Stimulated activated CD8-positive, alpha-beta memory T cell treated with anti-CD3 and anti-CD28 coated beads, Interleukin-7, amount 100 ng/mL, for 1 hour (primary cell): ENCODE results near the gene MMP23B.

Source experiments
- DNase-seq, 2 donors: peaks; one replicate each; pipeline ENCODE4 v3.0.0-alpha.2; 2020; ENCODE audit warnings: low read depth in 2 of 2

MMP23B gene

DNA sequence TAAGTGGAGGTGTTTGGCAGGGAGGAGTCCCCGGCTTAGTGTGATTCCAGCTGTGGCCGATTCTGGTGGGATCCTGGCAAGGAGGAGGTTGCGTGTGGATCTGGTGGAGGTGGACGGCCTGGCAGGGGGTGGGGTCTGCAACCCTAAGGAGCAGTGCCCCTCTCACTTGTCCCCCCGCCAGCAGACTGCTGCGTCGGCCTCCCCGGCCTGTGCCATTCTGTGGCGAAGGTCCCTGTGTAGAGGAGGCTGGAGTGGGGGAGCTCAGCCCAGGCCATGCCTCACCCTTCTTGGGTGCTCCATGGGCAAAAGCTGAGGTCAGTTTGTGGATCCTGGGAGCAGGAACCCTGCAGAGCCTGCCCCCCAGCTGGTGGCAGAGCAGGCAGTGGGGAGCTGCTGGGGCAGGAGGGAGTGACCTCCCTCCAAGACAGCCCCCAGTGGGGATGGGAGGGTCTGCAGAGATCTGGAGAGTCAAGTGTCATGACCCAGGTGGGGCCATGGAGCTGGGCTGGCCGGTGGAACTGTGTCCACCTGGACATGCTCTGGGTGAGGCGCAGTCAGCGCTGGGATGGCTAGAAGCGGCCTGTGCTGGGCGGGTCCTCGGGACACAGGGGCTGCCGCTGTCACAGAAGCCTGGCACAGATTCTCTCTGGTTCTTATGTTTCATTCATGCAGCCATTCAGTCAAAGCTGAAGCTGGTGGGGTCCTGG, 11.4 kb upstream of the MMP23B start:
- DNase-seq: no peak

DNA sequence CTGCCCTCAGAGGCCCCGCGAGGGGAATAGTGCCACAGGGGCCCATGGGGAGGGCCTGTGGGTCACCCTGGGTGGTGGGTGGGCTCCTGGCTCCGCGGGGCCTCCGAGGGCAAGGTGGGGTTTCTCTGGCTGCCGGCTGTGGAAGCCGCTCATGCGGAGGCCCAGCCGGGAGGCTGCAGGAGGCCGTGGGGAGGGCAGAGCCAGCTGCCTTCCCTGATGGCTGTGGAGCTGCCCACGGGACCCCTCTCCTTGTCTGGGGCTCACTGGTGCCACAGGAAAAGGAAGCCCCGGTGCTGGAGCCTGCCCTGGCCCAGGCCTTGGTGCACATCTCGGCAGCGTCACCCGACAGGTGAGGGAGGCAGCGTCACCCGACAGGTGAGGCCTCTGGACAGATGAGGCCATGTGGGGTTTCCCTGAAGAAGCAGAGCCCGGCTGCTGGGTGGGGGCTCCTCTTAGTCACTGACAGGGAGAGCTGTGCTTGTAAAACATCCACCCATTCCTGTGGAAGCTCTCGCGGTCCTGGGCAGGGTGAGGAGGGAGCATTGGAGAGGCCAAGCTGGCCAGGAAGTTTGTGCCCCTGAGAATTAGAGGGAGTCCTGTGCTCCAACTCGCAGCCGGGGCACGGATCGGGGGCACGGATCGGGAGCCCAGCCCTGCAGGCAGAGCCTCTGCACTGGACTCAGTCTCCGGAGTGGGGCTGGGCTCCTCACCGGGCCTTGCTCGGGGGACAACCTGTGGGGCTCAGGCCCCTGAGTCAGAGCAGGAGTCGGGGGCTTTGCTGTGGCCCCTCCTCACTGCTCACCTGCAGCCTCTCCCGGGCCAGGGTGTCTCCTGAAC, 10.6 kb upstream of the MMP23B start:
- no peak for DNase-seq

DNA sequence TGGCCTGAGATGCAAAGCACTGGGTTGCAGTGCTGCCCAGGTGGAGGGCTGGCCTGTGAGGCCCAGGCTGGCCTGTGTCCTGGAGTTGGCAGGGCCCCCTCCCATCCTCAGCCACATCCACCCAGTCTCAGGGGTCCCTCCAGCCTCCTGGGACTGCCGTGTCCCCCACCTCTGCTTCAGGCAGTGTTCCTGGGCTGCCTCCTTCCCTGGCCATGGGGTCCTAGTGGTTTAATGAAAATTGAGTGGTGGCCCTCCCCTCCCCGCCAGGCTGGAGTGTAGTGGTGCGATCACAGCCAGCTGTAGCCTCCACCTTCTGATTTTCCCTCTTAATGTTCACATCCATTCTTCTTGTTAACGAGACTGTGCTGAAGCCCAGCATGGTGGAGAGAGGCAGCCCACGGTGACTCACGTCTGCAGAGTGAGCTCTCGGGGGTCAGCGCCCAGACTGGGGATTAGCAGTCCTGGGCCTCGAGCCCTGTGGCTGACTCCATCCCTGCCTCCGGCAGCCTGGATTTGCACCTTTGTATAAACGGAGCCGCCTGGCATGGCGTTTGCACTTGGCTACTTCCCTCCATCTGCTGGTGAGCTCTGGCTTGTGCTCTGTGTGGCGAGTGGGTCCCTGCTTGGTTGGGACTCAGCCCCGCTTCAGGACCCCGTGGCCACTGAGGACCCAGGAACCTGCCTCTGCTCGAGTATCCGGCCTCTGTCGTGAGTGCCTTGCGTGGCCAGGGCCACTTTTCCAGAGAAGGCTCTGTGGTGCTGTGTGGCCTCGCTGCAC, 9.8 kb upstream of the MMP23B start:
- no peak for DNase-seq

DNA sequence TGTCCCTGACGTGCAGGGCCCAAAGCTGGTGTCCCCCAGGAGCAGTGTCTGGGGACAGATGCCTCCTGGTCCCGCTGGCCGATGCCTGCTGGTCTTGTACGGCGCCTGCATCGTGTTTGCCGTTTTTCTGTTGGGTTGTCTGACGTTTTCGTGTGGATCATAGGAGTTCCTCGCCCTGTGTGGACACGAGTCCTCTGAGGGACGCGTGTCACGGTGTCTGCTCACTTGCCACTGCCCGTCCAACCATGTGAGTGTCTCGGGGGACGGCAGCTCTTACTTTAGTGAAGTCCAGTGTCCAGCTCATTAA, 9.2 kb upstream of the MMP23B start:
- DNase-seq: no peak

DNA sequence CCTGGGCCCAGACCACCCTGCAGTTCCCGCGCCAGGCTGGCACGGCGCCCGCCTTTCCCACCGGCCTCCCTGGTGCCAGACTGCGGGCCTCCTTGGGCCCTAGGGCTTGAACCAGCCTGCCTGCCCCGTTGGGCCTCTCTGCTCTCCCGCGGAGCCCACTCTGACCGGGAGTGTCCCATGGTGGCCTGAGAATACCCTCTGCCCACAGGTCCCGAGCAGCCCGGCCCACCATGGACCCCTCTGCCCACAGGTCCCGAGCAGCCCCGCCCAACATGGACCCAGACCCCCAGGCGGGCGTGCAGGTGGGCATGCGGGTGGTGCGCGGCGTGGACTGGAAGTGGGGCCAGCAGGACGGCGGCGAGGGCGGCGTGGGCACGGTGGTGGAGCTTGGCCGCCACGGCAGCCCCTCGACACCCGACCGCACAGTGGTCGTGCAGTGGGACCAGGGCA, 8.8 kb upstream of the MMP23B start:
- DNase-seq: no peak

DNA sequence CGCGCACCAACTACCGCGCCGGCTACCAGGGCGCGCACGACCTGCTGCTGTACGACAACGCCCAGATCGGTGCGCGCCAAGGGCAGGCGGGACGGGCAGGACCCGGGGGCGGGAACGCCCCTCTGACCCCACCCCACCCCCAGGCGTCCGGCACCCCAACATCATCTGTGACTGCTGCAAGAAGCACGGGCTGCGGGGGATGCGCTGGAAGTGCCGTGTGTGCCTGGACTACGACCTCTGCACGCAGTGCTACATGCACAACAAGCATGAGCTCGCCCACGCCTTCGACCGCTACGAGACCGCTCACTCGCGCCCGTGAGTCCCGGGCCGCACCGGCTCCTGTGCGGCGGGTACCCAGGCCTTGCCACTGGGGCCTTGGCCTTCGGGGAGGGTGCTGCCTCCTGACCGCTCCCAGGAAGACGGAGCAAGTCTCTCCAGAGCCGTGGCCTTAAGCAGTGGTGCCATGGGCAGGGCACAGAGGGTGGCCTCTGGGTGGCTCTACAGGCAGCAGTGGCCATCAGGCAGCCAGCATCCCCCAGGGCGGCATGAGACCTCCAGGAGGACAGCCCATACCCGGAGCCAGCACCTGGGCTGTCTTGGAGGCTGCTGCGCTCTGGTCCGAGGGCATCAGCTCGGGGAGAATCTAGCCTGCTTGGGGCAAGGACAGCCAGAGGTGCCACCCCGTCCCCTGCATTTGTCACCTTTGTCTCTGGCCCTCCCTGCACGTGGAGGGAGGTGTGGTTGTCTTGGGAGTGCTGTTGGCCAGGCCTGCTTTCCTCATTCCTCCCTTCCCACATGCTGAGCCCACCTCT, 8.1 kb upstream of the MMP23B start:
- DNase-seq: no peak

DNA sequence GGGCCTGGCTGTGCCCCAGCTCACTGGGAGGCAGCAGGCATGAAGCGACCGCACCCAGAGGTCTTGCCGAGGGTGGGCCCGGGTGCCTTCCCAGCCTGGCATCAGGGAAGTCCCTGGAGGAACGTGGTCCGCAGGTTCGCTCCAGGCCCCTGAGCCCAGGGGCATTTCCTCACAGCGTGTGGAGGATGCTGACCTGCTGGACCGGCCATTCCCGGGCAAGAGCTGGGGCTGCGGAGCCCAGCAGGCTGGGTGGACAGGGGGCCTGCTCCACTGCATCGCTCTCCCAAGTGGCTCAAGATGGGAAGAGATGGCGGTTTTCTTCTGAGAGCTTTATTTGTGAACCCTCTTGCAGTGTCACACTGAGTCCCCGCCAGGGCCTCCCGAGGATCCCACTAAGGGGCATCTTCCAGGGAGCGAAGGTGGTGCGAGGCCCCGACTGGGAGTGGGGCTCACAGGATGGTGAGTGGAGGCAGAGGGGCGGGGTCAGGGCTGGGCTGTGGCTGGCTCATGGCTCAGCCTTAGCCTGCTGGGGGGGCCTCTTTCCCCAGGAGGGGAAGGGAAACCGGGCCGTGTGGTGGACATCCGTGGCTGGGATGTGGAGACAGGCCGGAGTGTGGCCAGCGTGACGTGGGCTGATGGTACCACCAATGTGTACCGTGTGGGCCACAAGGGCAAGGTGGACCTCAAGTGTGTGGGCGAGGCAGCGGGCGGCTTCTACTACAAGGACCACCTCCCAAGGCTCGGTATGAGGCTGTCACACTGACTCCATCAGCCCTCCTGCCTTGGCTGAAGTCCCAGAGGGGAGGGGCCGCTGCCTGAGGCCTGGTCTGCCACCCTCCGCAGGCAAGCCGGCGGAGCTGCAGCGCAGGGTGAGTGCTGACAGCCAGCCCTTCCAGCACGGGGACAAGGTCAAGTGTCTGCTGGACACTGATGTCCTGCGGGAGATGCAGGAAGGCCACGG, 7.2 kb upstream of the MMP23B start:
- no peak for DNase-seq

DNA sequence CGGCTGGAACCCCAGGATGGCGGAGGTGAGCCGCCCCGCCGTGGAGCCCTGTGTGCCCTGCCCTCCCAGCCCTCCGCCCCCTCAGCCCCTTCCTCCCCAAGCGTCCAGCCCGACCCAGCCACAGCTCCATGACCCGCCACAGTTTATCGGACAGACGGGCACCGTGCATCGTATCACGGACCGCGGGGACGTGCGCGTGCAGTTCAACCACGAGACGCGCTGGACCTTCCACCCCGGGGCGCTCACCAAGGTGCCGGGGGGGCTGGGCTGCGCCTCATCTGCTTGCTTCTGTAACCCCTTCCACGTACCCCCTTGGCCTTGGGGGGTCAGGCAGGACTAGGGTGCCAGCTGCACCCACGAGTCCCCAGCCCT, 6.6 kb upstream of the MMP23B start:
- no peak for DNase-seq

DNA sequence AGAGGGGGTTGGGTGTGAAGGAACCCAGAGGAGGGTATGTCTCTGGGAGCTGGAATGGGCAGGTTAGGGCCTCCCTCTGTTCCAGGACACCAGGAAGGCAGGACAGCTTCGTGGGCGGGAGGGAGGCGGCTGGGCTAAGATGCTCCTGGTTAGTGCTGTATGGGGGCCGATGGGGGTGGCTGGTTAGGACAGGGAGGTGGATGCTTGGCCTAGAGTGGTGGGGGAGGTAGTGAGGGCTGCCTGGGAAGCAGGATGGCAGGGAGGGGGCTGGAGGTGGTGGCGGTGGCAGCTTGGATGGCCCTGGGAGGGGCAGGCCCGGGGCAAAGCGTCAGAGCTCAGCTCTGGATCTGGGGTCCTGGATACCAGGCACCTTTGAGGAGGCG, 6.2 kb upstream of the MMP23B start:
- DNase-seq: no peak

DNA sequence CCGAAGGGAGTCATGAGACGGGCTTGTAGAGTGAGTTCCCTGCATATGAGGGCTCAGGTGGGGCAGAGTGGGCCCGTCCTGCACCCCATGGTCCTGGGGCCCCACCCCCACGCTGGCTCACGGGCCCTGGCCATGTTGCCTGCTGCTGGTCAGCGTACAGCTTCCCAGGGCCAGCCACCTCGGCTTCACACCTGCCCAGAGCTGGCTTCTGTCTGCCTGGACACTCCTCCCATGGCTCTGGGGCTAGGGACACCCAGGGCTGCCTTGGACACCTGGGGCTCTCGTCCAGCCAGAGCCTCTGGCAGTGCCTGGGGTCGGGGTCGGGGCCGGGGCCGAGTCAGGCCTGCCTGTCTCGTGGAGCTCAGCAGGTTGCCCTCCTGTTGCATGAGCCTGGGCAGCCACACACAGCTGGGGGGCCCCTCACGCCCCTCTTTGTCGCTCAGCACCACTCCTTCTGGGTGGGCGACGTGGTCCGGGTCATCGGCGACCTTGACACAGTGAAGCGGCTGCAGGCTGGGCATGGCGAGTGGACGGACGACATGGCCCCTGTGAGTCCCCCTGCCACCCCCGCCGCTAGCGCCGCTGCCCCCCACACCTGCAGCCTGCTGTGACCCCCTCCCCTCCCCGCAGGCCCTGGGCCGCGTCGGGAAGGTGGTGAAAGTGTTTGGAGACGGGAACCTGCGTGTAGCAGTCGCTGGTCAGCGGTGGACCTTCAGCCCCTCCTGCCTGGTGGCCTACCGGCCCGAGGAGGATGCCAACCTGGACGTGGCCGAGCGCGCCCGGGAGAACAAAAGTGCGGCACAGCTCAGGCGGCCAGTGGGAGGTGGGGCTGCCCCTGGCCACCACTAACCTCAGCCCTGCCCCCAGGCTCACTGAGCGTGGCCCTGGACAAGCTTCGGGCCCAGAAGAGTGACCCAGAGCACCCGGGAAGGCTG, 5.5 kb upstream of the MMP23B start:
- no peak for DNase-seq

DNA sequence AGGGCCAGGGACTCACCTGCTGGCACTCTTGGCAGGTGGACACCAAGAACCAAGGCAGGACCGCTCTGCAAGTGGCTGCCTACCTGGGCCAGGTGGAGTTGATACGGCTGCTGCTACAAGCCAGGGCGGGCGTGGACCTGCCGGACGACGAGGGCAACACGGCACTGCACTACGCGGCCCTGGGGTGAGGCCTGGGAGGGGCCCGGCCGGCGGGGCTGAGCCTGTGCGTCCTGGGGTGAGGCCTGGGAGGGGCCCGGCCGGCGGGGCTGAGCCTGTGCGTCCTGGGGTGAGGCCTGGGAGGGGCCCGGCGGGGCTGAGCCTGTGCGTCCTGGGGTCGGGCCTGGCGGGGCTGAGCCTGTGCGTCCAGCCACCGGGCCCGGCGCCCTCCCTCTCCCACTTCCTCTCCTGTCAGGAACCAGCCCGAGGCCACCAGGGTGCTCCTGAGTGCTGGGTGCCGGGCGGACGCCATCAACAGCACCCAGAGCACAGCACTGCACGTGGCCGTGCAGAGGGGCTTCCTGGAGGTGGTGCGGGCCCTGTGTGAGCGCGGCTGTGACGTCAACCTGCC, 4.6 kb upstream of the MMP23B start:
- no peak for DNase-seq

DNA sequence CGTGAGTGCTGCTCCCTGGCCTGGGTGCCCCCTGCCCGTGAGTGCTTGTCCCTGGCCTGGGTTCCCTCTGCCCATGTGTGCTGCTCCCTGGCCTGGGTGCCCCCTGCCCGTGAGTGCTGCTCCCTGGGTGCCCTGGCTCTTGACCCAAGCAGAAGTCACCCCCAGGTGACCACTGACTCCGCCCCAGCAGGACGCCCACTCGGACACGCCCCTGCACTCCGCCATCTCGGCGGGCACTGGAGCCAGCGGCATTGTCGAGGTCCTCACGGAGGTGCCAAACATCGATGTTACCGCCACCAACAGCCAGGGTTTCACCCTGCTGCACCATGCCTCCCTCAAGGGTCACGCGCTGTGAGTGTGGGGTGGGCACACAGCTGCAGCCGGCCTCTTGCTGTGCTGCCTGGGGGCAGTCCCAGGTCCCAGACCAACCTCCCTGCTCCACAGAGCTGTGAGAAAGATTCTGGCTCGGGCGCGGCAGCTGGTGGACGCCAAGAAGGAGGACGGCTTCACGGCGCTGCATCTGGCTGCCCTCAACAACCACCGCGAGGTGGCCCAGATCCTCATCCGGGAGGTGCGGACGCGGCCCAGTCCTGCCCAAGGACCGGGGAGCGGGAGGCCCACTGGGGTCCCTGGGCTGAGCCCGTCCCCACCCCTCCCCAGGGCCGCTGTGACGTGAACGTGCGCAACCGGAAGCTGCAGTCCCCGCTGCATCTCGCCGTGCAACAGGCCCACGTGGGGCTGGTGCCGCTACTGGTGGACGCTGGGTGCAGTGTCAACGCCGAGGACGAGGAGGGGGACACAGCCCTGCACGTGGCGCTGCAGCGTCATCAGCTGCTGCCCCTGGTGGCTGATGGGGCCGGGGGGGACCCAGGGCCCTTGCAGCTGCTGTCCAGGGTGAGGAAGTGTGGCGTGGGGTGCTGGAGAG, 3.9 kb upstream of the MMP23B start:
- DNase-seq: no peak

DNA sequence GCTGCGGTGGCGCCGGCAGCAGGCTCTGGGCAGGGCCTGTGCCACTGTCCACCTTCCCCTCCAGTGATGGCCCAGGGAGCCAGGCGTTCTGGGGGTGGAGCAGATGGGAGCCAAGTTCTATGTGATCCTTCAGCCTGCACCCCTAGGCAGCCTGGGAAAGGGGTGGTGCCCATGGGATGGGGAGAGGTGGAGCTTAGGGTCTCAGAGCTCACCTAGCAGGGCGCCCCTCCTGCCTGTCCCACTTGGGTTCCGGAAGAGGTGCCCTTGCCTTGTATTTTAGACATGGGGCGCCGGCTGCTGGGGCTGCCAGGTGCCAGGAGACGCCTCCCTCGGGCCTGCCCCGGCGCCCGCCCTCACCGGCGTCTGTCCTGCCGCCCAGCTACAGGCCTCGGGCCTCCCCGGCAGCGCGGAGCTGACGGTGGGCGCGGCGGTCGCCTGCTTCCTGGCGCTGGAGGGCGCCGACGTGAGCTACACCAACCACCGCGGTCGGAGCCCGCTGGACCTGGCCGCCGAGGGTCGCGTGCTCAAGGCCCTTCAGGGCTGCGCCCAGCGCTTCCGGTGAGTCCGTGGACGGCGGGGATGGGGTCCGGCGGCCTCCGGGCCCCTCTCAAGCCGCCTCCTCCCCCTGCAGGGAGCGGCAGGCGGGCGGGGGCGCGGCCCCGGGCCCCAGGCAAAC, 3.1 kb upstream of the MMP23B start:
- DNase-seq: no peak

DNA sequence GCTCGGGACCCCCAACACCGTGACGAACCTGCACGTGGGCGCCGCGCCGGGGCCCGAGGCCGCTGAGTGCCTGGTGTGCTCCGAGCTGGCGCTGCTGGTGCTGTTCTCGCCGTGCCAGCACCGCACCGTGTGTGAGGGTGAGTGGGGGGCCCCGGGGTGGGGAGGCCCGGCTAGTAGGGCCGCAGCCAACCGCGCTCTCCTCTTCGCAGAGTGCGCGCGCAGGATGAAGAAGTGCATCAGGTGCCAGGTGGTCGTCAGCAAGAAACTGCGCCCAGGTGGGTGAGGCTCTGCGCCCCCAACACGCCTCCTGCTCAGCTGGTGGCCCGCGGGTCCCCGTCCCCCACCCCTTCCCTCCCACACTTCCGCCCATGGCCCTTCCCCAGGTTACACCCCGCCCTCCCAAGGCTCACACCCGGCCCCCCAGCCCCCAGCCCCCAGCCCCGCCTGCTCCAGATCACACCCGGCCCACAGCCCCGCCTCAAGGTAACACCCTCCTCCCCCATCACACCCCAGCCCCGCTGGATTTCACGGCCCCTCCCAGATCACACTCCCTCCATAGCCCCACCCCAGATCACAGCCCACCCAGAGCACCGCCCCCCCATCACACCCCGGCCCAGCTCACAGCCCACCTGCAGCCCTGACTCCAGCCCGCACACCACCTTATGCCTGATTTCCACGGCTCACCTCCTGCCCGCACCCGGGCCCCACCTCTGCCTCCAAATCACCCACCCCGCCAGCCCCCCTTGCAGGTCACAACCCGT, 2.4 kb upstream of the MMP23B start:
- DNase-seq: peak; percentile 52 to 54

DNA sequence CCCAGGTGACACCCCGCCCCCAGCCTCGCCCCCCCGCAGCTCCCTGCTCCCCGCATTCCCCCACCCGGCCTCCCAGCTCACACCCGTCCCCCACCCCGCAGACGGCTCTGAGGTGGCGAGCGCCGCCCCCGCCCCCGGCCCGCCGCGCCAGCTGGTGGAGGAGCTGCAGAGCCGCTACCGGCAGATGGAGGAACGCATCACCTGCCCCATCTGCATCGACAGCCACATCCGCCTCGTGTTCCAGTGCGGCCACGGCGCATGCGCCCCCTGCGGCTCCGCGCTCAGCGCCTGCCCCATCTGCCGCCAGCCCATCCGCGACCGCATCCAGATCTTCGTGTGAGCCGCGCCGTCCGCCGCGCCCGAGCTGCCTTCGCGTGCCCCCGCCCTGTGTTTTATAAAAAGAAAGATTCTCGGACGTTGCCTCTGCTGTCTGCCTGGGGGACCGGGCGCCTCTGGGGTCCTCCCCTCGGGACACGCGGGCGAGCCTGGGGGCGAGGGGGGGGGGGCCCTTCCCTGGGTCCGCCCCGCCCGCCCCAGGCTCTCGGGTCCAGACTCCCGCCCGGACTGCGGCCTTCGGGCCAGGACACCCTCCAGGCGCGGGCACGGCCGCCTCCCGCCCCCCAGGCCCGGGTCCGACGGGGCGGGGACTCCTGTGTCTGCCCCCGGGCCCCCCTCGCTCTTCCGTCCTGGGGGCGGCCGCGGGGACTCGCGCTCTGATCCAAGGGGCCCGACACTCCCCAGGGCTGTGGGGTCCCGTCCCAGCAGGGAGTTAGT, 1.6 kb upstream of the MMP23B start:
- DNase-seq: peak; percentile 87 to 89
